Endothelial cell of umbilical vein (primary cell): ENCODE data around the gene OR14I1. TPM values are rescaled to one million over a fixed set of nuclear protein-coding genes. Genes with fewer than 3 reads are reported as not detected.

Experiments used
- BruUV-seq: library from RNA; stranded (reverse); fragments of 400-500 nt; replicated peaks from 2 replicates; lab custom pipeline; 2021; lab: Mats Ljungman, UMichigan
- CTCF ChIA-PET: fragments of 300-600, 350-600 bp; sonication (Branson Sonifier 250); formaldehyde crosslinking; loops from one replicate; lab custom pipeline; 2021; ENCODE audit warnings: antibody characterized with exemption, inconsistent platforms; lab: Charles Lee
- POLR2A ChIA-PET: fragments of 300-600, 350-600 bp; sonication (Branson Sonifier 250); formaldehyde crosslinking; loops from one replicate; lab custom pipeline; 2021; ENCODE audit warnings: antibody characterized with exemption, inconsistent platforms; lab: Charles Lee
- DNase-seq: peaks from one replicate; pipeline ENCODE4 v3.0.0-alpha.2; 2011; ENCODE audit warnings: low read depth, low spot score
- FAIRE-seq: peaks from 2 replicates; lab custom pipeline; 2011; peaks lifted over from hg19 to GRCh38; lab: Jason Lieb, UNC
- H2AFZ ChIP-seq: 2 replicates; pipeline ENCODE4 v1.6.0; 2012; ENCODE audit warnings: low read depth, low read length, control low read depth, inconsistent platforms
- H3K27ac ChIP-seq: 2 replicates; pipeline ENCODE4 v1.5.1; 2011; ENCODE audit warnings: low read depth, mild to moderate bottlenecking, control low read depth, low read length, moderate library complexity; ENCODE audit not compliant: insufficient read depth
- H3K27me3 ChIP-seq, 2 experiments: 2 replicates each; pipeline versions ENCODE4 v1.6.0 to v1.6.1; 2011; ENCODE audit warnings: low read length in 2 of 2, mixed read lengths in 1 of 2; ENCODE audit not compliant: control insufficient read depth in 2 of 2, insufficient read depth in 2 of 2
- H3K36me3 ChIP-seq, 2 experiments: 2 replicates in 1 of 2; 3 replicates in 1 of 2; pipeline ENCODE4 v1.5.1; 2011; ENCODE audit warnings: low read length in 2 of 2, mild to moderate bottlenecking in 1 of 2, moderate library complexity in 1 of 2; ENCODE audit not compliant: control insufficient read depth in 2 of 2, insufficient read depth in 2 of 2; ENCODE audit errors: extremely low read depth in 1 of 2
- H3K4me1 ChIP-seq: 3 replicates; pipeline ENCODE4 v1.5.1; 2011; ENCODE audit warnings: mild to moderate bottlenecking, low read length; ENCODE audit not compliant: control insufficient read depth, insufficient read depth; ENCODE audit errors: extremely low read depth
- H3K4me2 ChIP-seq: 2 replicates; pipeline ENCODE4 v1.6.1; 2011; ENCODE audit warnings: low read length, control low read depth, mixed read lengths; ENCODE audit not compliant: insufficient read depth
- H3K4me3 ChIP-seq, 3 experiments: fragments of 200-600 bp in 1 of 3; sonication (generic), shearing (Covaris generic) in 1 of 3; replicated peaks in 1 of 3; 2 replicates each; pipeline ENCODE4 v1.5.1; 2011 to 2016; ENCODE audit warnings: control low read depth in 3 of 3, low read length in 3 of 3, mild to moderate bottlenecking in 2 of 3, inconsistent platforms in 1 of 3, low read depth in 1 of 3, moderate library complexity in 1 of 3; ENCODE audit not compliant: insufficient read depth in 1 of 3
- H3K79me2 ChIP-seq: 2 replicates; pipeline ENCODE4 v1.6.0; 2012; ENCODE audit warnings: low read length, inconsistent platforms; ENCODE audit not compliant: control insufficient read depth, insufficient read depth
- H3K9ac ChIP-seq: replicated peaks from 2 replicates; pipeline ENCODE3; 2011; ENCODE audit warnings: low read length, control low read depth; ENCODE audit not compliant: insufficient read depth; ENCODE audit errors: extremely low read depth
- H3K9me1 ChIP-seq: replicated peaks from 3 replicates; pipeline ENCODE4 v1.6.0; 2011; ENCODE audit warnings: mild to moderate bottlenecking, low read length; ENCODE audit not compliant: control insufficient read depth, insufficient read depth; ENCODE audit errors: extremely low read depth
- H3K9me3 ChIP-seq: replicated peaks from 2 replicates; pipeline ENCODE4 v1.5.1; 2012; ENCODE audit warnings: low read length, inconsistent platforms; ENCODE audit not compliant: control insufficient read depth, insufficient read depth
- H4K20me1 ChIP-seq: replicated peaks from 2 replicates; pipeline ENCODE3; 2011; ENCODE audit warnings: mild to moderate bottlenecking, low read length; ENCODE audit not compliant: control insufficient read depth, insufficient read depth; ENCODE audit errors: extremely low read depth
- EZH2 ChIP-seq: IDR thresholded peaks from 2 replicates; pipeline ENCODE4 v1.6.1; 2012; ENCODE audit warnings: borderline replicate concordance, low read depth, mild to moderate bottlenecking, moderate library complexity, low read length, inconsistent platforms; ENCODE audit not compliant: severe bottlenecking
- FOS ChIP-seq: IDR thresholded peaks from 2 replicates; pipeline ENCODE4 v1.6.1; 2011; ENCODE audit warnings: mild to moderate bottlenecking, low read length, moderate library complexity, borderline replicate concordance; ENCODE audit not compliant: insufficient read depth
- GATA2 ChIP-seq: IDR thresholded peaks from 2 replicates; pipeline ENCODE4 v1.7.0; 2011; ENCODE audit warnings: low read depth, mild to moderate bottlenecking, moderate library complexity, mixed read lengths, low read length; ENCODE audit not compliant: insufficient read length, insufficient read depth
- JUN ChIP-seq: IDR thresholded peaks from 2 replicates; pipeline ENCODE4 v1.6.1; 2011; ENCODE audit warnings: borderline replicate concordance, low read depth; ENCODE audit not compliant: insufficient read length, insufficient read depth
- MYC ChIP-seq: IDR thresholded peaks from one replicate; pipeline ENCODE4 v1.6.1; 2011; ENCODE audit warnings: mild to moderate bottlenecking, low read depth, low read length
- POLR2A ChIP-seq: IDR thresholded peaks from 2 replicates; pipeline ENCODE4 v1.6.1; 2012; ENCODE audit warnings: low read depth, mild to moderate bottlenecking, control low read depth, low read length
- POLR2AphosphoS5 ChIP-seq: IDR thresholded peaks from 2 replicates; pipeline ENCODE4 v1.6.1; 2012; ENCODE audit warnings: low read depth, mild to moderate bottlenecking, control low read depth, low read length, moderate library complexity; ENCODE audit not compliant: insufficient read depth
- dilution Hi-C: fragments of 300-500 bp; cut with MboI; formaldehyde crosslinking; loops from one replicate; pipeline ENCODE4 v1.15.0; 2019; ENCODE audit warnings: low sequenced_read_pairs; ENCODE audit not compliant: extremely low pct_ligation_motif_present
- intact Hi-C: fragments of 100-400 bp; cut with micrococcal nuclease; formaldehyde crosslinking; loops from one replicate; pipeline ENCODE4 v1.10.0; 2022
- polyA plus RNA-seq, 4 experiments: library from polyadenylated mRNA; depleted of rRNA in 3 of 4; stranded (reverse) in 3 of 4; unstranded in 1 of 4; fragments of >200 nt; gene quantifications; 2 replicates each; pipeline versions ENCODE4 v1.2.1 to v1.2.3, GENCODE V29; 2011 to 2012; ENCODE audit warnings: missing spikeins in 1 of 4
- total RNA-seq: library from RNA; stranded (reverse); gene quantifications from 2 replicates; pipeline ENCODE4 v1.2.3, GENCODE V29; 2021
- TF ChIP-seq, protein P1 (sequence below), 2 donors: IDR thresholded peaks; 1 replicate in 1 of 2; 2 replicates in 1 of 2; pipeline ENCODE4 v1.5.1; 2011; ENCODE audit warnings: low read length in 2 of 2, mild to moderate bottlenecking in 2 of 2, moderate library complexity in 2 of 2, control low read depth in 1 of 2, inconsistent platforms in 1 of 2, low read depth in 1 of 2; ENCODE audit not compliant: insufficient read depth in 1 of 2; ENCODE audit errors: extremely low read depth in 1 of 2
- TF ChIP-seq, protein P2 (sequence below): IDR thresholded peaks from 2 replicates; pipeline ENCODE4 v1.6.1; 2011; ENCODE audit not compliant: insufficient read depth, insufficient read length

OR14I1 gene
- total and polyA plus RNA-seq, 2 donors (not counting 3 experiments of a cell fraction or from before 2014, with no cell fraction given): not detected

- no peak overlapping the region for H3K4me2 ChIP-seq
- H3K4me1 ChIP-seq: no peaks in the 10 kb centered on the region
- H3K9me3 ChIP-seq: peaks cover 5% of the 10 kb centered on the region
- FAIRE-seq (no peak), DNase-seq (no peak)
- POLR2A ChIA-PET: no interaction called here
- no peak overlapping the region for H3K9ac ChIP-seq
- no peak overlapping the region for H2AFZ ChIP-seq
- TF ChIP-seq POLR2AphosphoS5 (no peak), GATA2 (no peak)
- BruUV-seq: no TSS peak
- intact Hi-C loops: loop anchor here (1.0 kb wide), 1 partner anchor 25 kb away; no protein-coding TSS in a partner anchor
- dilution Hi-C loops: no loop called here
- H3K36me3 ChIP-seq: no peaks in the 10 kb centered on the region
- H3K27me3 ChIP-seq: no peaks in the 10 kb centered on the region
- no peaks in the 10 kb centered on the region for H3K79me2 ChIP-seq
- no peaks in the 10 kb centered on the region for H4K20me1 ChIP-seq
- H3K9me1 ChIP-seq: no peaks in the 10 kb centered on the region
- no peak overlapping the region for H3K4me3 ChIP-seq
- no peak overlapping the region for H3K27ac ChIP-seq
- CTCF ChIA-PET: no interaction called here
Measured at GRCh38 chr1:248714248-248714647, 11.7 kb upstream of the OR14I1 start.

DNA sequence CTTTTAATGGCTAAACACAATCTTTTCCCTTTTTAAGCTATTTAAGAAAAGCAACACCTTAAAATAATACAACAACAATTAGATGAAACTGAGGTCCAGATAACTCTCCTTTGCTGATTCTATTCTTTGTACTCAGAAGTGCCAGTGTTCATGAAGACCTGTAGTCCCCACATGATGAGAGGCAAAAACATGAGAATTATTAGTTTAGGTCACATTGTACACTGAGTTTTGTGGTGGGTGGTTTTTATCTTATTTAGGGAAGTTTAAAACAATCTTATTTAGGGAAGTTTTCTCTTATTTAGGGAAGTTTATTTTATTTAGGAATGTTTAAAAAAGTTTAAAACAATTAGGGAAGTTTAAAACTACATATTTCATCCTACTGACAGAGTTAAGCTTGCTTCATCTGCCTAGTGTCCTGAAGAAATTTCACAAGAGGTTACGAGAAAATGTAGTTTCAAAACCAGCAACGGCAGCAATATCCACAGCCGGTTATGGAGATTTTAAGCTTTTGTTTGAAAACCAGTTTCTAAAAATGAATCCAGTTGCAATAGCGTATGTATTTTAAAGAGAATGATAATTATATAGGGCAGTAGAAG is 7.8 kb upstream of the OR14I1 start:
- DNase-seq: no peak
- H3K4me3 ChIP-seq: no peak overlapping the region
- H3K27ac ChIP-seq: no peak overlapping the region
- H3K9ac ChIP-seq: no peak overlapping the region
- H3K27me3 ChIP-seq: no peaks in the 10 kb centered on the region
- H3K4me2 ChIP-seq: no peak overlapping the region
- no peaks in the 10 kb centered on the region for H3K9me1 ChIP-seq
- CTCF ChIA-PET: no interaction called here
- dilution Hi-C loops (no loop called here), intact Hi-C loops (no loop called here)
- H3K36me3 ChIP-seq: no peaks in the 10 kb centered on the region
- peaks cover 5% of the 10 kb centered on the region for H3K9me3 ChIP-seq
- TF ChIP-seq, protein P1, sequence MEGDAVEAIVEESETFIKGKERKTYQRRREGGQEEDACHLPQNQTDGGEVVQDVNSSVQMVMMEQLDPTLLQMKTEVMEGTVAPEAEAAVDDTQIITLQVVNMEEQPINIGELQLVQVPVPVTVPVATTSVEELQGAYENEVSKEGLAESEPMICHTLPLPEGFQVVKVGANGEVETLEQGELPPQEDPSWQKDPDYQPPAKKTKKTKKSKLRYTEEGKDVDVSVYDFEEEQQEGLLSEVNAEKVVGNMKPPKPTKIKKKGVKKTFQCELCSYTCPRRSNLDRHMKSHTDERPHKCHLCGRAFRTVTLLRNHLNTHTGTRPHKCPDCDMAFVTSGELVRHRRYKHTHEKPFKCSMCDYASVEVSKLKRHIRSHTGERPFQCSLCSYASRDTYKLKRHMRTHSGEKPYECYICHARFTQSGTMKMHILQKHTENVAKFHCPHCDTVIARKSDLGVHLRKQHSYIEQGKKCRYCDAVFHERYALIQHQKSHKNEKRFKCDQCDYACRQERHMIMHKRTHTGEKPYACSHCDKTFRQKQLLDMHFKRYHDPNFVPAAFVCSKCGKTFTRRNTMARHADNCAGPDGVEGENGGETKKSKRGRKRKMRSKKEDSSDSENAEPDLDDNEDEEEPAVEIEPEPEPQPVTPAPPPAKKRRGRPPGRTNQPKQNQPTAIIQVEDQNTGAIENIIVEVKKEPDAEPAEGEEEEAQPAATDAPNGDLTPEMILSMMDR (IDR thresholded peaks at IDR 0.05; ENCODE audit: extremely low read depth in 1 of 2, insufficient read depth in 1 of 2, low read depth in 1 of 2, low read length in 2 of 2): no peak
- no peak for TF ChIP-seq FOS
- no peak for TF ChIP-seq GATA2
- TF ChIP-seq JUN: no peak
- TF ChIP-seq MYC: no peak
- TF ChIP-seq, protein P2, sequence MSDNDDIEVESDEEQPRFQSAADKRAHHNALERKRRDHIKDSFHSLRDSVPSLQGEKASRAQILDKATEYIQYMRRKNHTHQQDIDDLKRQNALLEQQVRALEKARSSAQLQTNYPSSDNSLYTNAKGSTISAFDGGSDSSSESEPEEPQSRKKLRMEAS: no peak
- TF ChIP-seq POLR2AphosphoS5: no peak
- no peak for TF ChIP-seq POLR2A
- TF ChIP-seq EZH2: no peak
- no peaks in the 10 kb centered on the region for H3K4me1 ChIP-seq
- no peaks in the 10 kb centered on the region for H4K20me1 ChIP-seq
- H2AFZ ChIP-seq: no peak overlapping the region
- no peaks in the 10 kb centered on the region for H3K79me2 ChIP-seq
- FAIRE-seq: no peak
- no TSS peak for BruUV-seq
- POLR2A ChIA-PET: no interaction called here
